NCI-H510A (cell line): ENCODE results near the gene KCNQ2.

Experiments
- DNase-seq: peaks from one replicate; lab custom pipeline; 2025; lab: John Stamatoyannopoulos, UW

Gene KCNQ2

DNA sequence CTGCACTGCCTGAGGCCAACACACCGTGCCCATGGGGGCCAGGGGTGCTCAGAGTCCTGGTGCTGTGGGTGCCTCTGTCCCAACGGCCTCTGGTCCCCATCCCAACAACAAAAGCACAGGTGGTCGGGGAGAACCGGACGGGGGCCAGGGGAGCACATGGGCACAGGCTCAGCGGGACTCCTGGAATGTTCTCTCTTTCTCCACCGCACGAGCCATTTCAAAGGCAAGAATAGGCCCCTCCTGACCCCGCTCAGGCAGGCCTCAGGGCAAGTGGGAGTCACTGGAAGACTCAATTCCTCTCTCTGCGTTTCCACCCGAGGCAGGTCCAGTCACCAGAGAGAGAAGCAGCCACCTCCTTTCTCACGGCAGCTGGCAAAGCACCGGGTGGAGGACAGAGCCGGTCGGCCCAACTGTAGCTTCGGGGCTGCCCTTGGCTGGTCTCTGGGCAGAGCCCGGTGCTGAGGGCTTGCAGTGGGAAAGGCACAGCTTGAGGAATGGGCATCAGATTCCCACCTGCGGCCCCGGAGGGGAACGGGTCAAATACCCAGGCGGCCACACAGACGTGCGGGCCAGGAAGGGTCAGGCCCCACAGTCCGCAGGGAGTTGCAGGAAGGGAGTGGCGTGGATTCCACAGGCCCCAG lies 55.2 kb downstream of the KCNQ2 start:
- no peak for DNase-seq

DNA sequence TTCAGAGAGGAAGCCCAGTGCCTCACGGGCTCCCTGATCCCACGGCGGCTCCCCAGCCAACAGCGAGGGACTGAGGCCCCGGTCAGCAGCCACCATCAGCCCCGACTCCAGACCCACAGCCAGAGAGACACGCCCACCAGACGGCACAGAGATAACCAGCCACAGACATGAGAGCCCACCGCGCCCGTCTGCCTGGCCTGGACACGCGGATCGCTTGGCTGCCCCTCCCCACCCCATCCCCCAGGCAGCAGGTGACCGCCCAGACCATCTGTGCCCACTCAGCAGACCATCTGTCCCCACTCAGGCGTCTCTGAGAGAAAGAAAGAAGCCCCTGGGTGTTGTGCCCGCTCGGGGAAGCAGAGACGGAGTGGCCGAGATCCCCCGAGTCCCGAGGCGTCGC lies 55.8 kb downstream of the KCNQ2 start:
- no peak for DNase-seq

- no peak for DNase-seq
Measured at GRCh38 chr20:63415647-63416391, 56.6 kb downstream of the KCNQ2 start.

DNA sequence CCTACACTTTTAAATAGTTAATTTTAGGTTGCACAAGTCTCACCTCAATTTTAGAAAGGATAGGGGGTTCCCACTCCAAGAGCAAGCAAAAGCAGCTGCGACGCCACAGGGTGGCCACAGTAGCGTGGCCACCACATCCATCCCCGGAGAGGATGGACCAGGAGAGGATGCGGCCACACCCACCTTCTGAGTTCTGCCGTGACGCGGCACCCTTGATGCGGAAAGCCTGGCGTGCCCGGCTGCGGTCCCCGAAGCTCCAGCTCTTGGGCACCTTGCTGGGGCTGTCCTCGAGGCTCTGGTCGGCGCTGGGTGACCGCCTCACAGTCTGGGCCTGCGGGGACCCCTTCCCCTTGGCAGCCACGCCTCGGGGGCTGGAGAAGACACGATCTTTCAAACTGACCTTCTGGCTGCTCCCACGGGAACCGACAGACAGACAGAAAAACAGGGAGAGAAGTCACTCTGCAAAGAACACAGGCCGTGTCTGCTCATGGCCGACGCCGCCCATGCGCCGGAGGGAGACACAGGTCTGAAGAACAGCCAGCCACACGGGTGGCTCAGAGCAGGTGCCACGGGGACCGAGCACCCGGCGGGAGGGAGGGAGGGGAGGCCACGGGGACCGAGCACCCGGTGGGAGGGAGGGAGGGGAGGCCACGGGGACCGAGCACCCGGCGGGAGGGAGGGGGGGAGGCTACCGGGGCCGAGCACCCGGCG lies 57.6 kb downstream of the KCNQ2 start:
- no peak for DNase-seq

- no peak for DNase-seq
Measured at GRCh38 chr20:63413963-63414684, 58.3 kb downstream of the KCNQ2 start.

DNA sequence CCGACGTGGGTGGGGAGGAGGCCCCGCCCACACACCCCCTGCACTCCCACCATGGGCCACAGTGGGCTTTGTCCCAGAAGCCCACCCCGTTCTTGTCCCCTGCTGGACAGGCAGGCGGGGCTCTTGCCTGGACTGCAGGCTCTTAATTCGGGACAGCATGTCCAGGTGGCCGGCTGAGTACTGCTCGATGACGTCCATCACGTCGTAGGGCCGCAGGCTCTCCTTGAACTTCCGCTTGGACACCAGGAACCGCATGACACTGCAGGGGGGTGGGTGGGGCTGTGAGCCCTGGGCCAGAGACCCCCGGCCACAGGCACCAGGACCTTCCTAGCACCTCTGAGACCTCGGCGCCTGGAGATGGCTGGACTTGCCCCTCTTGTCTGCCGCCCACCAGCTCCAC lies 59.1 kb downstream of the KCNQ2 start:
- no peak for DNase-seq

DNA sequence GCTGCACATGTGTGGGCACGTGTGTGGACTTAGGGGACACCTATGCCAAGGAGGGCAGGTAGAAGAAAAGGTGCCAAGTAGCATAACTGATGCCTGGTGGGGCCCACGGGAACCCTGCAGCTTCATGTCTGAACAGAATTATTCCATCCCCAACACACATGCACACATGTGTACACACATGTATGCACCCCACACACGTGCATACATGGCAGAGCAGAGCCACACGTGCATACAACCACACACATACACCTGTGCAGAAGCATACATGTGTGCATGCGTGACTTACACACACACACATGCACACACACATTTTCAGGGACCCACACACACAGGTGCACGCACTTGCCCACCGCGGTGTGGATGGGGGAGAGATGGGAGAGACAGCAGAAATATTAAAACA lies 59.6 kb downstream of the KCNQ2 start:
- DNase-seq: no peak

DNA sequence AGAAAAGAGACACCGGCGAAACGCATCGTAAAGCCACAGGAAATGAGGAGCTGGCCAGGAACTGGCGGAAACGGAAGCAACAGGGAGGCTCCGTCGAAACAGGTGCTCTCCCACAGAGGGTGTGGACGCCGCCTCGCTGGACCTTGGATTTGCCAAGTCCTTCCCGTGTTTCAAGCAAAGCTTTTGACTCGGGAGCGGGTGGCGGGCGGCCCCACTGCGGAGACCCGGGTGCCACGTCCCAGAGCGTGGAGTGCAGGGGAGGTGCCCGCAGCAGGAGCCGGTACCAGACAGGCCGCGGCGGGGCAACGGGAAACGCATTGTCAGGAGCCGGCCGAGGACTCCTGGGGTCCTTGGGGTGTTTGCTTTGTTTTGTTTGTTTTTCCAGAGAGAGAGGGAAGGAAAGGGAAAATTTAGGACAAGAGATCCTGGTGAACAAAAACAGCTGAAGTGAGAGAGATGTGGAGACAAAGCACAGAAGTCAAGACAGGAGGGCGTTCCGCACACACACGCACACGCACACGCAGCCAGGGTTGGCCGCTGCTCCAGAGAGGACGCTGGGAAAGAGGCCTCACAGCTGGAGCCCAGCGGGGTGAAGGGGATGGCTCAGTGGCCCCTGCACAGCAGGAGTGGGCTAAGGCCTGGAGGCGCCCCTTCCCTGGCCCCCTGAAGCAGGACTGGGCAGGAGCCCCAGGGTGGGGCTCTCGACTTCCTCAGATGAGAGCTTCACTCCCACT lies 60.4 kb downstream of the KCNQ2 start:
- DNase-seq: no peak

- no peak for DNase-seq
Measured at GRCh38 chr20:63411151-63411897, 61.1 kb downstream of the KCNQ2 start.

DNA sequence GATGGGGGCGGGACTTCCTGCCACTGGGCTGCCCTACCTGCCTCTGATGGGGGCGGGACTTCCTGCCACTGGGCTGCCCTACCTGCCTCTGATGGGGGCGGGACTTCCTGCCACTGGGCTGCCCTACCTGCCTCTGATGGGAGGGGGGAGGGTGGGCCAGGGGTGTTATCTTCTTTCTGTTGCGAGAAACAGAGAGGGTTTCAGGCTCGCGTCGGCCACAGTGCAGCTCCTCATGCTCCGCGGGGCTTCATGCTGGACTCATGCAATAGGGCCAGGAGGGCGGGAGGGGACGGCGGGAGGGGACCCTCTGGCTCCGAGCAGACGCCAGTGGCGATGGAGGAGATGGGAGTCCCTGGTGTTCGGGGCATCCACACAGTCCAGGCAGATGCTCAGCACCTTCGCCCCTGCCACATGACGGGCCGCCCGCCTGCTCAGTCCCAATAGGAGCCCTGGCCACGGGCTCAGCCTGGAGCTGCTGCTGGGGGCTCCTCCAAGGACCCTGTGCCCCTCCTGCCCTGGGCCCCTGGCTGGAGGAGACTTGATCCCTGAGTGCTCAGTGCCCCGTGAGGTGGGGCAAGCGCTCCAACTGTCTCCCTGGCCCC lies 62.5 kb downstream of the KCNQ2 start:
- DNase-seq: no peak

DNA sequence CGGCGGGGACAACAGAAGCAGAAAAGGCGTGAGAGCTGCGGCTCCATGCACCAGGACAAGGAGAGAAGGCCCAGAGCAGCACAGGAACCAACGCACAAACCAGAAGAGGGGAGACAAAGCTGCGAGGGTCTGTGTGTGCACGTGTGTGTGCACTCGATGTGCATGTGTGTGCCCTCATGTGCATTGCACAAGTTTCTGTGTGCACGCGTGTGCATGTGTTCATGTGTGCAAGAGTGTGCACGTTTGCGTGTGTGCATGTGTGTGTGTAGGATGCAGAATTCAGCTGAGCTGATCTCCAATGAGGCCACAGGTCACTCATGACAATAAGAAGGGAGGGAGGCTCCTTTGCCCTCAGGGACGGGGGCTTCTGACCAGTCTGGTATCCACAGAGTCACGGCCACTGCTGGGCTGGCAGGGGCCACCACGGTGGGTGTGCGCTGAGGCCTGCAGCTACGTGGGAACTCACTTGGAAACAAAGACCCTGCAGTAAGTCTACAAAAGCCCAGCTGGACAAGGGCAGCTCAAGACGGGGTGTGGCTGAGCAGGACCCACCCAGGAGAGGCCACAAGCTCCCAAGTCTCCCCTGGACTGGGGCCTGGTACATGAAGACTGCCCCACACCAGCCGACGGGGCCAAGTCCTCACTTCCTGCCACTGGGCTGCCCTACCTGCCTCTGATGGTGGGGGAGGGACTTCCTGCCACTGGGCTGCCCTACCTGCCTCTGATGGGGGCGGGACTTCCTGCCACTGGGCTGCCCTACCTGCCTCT lies 63.2 kb downstream of the KCNQ2 start:
- DNase-seq: no peak

DNA sequence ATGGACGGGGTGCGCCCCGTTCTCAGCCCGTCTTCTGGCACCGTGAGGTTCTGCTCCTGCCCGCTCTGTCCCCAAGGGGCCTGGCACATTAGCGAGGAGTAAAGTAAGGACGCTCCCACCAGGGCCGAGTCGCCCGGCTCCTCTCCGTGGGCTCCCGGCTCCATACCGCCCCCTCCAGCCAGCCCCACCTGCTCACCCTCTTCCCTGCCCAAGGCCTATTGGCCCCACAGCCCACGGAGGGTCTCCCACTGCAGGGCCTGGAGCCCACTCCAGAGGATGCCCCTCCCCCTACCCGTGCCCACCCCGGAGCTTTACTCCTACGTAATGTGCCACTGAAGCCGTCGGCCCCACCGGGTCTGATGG lies 63.8 kb downstream of the KCNQ2 start:
- DNase-seq: no peak

- DNase-seq: no peak
Measured at GRCh38 chr20:63407928-63408683, 64.3 kb downstream of the KCNQ2 start.

GRCh38 chr20:63406617-63407245 lies 65.7 kb downstream of the KCNQ2 start:
- DNase-seq: no peak

DNA sequence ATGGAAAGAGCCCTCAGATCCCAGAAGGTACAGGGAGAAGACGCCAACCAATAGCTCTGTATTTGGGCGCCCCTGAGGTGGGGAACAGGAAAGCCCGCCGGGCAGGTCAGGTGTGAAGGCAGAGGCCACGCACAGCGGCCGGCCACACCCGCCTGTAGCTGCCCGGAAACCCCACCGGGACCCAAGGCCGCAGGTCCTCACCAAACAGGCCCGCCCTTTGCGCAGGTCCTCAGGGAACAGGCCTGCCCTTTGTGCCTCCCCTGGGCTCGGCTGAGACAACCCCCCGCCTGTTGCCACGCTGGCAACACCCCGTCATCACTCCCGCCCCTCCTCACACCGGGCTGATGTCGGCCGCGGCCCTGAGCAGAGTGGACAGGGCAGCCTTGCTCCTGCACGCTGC lies 66.4 kb downstream of the KCNQ2 start:
- no peak for DNase-seq

- DNase-seq: no peak
Measured at GRCh38 chr20:63405102-63405730, 67.2 kb downstream of the KCNQ2 start.

GRCh38 chr20:63404129-63405085 lies 68.0 kb downstream of the KCNQ2 start:
- no peak for DNase-seq
